Activated T-helper 9 cell treated with anti-CD3 and anti-CD28 coated beads, Interleukin-2, amount 50 U/mL, for 16 hours (primary cell): ENCODE results near the gene TMEM59L.
"Not testable (repeated sequence)": the region's sequence is repeated elsewhere in the genome, so short reads cannot be mapped to it uniquely, and the experiment has no call there.

Source experiments
- DNase-seq: peaks from one replicate; pipeline ENCODE4 v3.0.0-alpha.2; 2020; ENCODE audit warnings: low read depth

Gene TMEM59L

DNA sequence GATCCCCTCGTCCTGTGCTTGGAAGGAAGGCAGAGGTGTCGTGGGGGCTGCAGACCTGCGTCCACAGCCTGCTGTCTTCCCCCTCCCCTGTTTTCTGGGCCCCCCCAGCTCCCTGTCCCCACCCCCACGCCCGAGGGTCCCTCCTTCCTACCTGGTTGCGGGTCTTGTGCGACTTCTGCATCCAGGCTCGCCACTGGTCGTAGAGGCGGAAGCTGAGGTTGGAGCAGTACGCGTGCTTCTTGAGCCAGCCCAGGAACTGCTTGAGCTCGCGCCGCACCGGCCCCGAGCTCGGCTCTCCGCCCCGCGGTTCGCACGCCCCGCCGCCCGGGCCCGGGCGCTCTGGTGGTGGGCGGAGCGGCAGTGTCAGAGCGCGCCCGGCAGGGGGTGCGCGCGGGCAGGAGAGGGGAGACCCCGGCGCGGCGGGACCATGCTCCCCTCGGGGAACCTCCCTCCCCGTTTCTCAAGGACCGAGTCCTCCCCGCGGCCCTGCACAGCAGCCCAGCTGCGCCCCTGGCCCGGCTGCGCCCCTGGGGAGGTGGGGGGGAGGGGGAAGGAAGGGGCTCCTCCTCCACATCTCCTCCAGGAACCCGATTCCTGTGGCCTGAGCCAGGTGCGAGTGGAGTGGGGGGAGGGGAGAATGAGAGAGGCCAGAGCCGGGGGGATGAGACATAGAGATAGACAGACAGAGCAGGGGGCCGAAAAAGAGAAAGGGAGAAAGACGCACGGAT, 18.4 kb upstream of the TMEM59L start:
- DNase-seq, result peak; percentile 68

GRCh38 chr19:18594824-18595373, 17.8 kb upstream of the TMEM59L start:
- no peak for DNase-seq

DNA sequence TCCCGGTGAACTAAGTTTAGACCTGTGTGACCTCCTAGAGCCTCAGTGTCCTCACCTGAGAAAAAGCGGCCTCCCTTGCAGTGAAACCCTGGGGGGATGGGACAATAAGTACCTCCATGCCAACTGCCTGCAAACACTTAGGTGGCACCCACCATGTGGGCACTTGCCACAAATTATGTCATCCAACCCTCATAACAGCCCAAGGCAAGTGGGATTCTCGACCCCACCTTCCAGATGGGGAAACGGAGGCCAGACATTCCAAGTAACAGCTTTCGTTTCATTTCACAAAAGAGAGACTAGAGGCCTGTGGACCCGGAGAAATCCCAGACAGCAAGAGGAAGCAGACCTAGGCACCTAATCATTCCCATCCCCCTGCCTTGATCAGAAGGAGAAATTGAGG, 17.2 kb upstream of the TMEM59L start:
- no peak for DNase-seq

- DNase-seq, result no peak
Observed at GRCh38 chr19:18596752-18597157, 15.9 kb upstream of the TMEM59L start.

DNA sequence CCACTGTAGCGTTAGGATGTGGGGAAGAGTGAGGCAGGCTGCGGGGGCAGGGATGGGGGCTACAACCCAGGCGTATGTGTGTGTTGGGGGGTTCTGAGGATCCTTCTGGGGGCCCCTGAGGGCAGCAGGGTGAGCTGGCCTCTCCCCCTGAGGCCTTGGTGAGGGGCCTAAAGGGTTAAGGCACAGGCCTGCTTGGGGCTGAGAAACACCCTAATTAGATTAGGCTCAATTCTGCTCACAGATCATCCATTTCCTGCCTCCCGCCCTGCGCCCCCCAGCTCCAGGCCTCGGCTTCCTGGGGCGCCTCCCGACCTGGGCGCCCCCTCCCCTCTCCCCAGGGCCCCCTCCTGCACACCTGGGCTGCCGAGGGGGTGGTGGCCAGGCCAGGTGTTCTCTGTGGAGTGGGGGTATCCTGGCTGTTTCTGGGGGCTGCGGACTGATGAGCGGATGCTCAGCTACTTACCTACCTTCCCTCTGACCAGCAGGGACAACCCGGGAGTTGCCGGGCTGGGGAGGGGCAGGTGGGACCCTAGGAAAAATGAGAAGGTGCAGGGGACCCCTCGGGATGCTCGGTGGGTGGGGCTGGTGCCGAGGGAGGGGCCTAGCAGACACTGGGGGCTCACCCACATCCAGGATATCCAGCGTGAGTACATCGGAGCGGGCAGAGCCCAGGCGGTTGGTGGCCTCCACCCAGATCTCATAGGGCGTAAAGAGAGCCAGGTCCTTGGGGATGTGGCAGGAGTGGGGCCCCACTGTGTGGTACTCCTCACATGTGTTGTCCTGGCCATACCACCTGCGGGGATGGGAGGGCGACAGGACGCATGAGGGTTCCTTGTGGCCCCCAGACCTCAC, 14.6 kb upstream of the TMEM59L start:
- no peak for DNase-seq

- DNase-seq, result no peak
Observed at GRCh38 chr19:18599485-18599884, 13.2 kb upstream of the TMEM59L start.

DNA sequence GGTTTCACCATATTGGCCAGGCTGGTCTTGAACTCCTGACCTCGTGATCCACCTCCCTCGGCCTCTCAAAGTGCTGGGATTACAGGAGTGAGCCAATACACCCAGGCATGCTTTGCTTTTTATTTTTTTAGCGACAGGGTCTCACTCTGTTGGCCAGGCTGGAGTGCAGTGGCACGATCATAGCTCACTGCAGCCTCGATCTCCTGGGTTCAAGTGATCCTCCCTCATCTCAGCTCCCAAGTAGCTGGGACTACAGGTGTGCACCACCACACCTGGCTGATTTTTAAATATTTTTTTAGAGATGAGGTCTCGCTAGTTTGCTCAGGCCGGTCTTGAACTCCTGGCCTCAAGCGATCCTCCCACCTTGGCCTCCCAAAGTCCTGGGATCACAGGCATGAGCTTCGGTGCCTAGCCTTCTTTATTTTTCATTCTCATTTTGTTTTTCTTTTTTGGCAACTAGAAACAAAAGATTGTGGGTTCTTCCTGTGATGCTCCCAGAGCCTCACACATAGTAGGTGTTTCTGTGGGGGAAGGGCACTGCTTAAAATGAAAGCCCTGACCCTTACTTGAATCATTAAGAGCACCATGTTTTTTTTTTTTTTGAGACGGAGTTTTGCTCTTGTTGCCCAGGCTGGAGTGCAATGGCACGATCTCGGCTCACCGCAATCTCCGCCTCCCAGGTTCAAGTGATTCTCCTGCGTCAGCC, 11.8 kb upstream of the TMEM59L start:
- DNase-seq, result not testable (repeated sequence)

- no peak for DNase-seq
Observed at GRCh38 chr19:18601875-18602274, 10.8 kb upstream of the TMEM59L start.

- no peak for DNase-seq
Observed at GRCh38 chr19:18603255-18603957, 9.3 kb upstream of the TMEM59L start.

DNA sequence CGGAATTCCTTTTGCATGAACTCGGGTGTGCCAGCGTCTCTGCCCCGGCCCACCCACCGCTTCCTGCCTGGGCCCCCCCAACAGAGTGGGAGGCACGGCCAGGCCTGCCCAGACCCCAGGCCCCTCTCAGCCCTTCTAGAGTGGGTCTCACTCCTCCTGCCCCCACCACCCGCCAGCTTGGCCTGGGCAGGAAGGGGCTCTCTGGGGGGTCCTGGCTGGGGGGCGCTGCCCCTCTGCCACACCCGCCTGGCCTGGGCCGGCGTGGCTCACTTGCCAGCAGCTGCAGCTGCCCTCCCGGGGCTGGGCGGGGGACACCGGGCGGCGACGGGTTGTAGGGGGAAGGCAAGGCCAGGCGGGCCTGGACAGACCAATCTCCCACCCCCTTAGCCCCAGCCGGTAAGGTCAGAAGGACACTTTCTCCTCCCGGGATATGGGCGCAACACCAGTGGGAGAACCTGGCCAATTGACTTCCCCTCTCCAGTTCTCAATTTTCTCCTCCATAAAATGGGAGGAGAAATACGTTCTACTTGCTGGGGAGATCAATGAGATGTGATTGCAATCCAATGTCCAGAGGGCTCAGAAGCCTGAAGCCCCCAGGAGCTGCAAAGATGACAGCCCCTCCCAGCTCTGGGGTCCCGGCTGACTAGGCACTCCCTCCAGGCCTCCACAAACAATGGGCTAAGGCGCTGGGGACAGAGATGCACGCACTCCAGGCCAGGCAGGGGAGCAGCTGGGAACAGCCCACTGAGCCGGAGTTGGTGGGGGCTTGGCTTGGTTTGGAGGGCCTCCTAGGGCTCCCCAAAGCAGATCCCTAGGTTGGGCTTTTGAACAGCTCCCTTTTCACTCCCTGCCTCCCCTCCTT, 8.5 kb upstream of the TMEM59L start:
- DNase-seq, result no peak

GRCh38 chr19:18604820-18605159, 7.9 kb upstream of the TMEM59L start:
- DNase-seq, result no peak

GRCh38 chr19:18605196-18605545, 7.5 kb upstream of the TMEM59L start:
- DNase-seq, result no peak

GRCh38 chr19:18605546-18606280, 7.0 kb upstream of the TMEM59L start:
- DNase-seq, result no peak

- no peak for DNase-seq
Observed at GRCh38 chr19:18606281-18607225, 6.1 kb upstream of the TMEM59L start, which contains the start of gene CRLF1. TSS of gene CRLF1 (minus strand) at chr19:18606799. CDS start at chr19:18606656, 143 bp downstream.

DNA sequence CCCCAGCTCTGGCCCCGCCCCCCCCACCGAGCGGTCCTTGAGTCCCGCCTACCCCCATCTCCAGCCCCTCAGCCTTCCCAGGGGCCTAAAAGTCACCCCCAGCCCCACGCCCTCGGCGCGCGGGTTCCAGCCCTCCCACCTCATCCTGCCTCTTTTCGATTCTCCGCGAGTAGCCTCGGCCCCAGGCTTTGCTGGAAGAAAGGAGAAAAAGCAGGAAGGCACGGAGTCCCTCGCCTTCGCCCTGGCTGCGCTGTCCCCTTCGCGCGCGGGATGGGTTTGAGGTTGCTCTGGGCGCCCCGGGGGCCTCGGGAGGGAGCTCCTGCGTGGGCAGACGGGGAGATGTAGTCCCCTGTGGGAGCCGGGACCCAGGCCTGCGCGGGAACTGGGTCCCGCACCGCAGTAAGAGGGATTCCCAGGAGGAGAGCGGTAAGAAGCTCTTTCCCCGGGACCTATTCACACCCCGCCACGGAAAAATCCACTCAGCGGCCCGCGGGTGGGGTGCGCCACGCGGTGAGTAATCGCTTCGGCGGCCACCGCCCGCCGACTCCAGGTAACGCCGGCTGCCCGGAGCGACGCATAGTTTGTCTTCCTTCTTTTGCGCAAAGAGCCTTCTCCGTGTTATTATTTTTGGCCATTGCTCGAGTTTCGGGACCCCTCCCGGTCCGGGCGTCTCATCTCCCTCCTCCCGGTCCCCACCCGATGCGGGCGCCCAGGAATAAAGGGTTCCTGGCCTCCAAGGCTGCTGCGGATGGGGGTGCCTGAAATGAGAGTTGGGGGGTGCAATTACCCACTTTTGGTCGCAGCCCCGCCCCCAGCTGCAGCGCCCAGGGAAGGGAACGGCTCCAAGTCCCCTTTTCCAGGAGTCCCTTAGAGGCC, 5.2 kb upstream of the TMEM59L start:
- no peak for DNase-seq

GRCh38 chr19:18608102-18608804, 4.4 kb upstream of the TMEM59L start:
- no peak for DNase-seq
